Breast epithelium (tissue), 3 donors: ENCODE results near the gene CDS2.

ENCODE experiments used
- CTCF ChIP-seq, 3 donors: fragments of 450-650 bp; IDR thresholded peaks; one replicate each; pipeline ENCODE4 v1.5.1; 2016 to 2017; ENCODE audit warnings: antibody characterized with exemption in 3 of 3, mild to moderate bottlenecking in 3 of 3, moderate library complexity in 3 of 3
- POLR2A ChIP-seq: fragments of 450-650 bp; IDR thresholded peaks from one replicate; pipeline ENCODE4 v1.6.1; 2016; ENCODE audit warnings: antibody characterized with exemption, mild to moderate bottlenecking, moderate library complexity
- POLR2AphosphoS5 ChIP-seq, 3 donors: sonication (generic); formaldehyde crosslinking; IDR thresholded peaks; one replicate each; pipeline ENCODE4 v1.6.1; 2017; ENCODE audit warnings: antibody characterized with exemption in 3 of 3

DNA sequence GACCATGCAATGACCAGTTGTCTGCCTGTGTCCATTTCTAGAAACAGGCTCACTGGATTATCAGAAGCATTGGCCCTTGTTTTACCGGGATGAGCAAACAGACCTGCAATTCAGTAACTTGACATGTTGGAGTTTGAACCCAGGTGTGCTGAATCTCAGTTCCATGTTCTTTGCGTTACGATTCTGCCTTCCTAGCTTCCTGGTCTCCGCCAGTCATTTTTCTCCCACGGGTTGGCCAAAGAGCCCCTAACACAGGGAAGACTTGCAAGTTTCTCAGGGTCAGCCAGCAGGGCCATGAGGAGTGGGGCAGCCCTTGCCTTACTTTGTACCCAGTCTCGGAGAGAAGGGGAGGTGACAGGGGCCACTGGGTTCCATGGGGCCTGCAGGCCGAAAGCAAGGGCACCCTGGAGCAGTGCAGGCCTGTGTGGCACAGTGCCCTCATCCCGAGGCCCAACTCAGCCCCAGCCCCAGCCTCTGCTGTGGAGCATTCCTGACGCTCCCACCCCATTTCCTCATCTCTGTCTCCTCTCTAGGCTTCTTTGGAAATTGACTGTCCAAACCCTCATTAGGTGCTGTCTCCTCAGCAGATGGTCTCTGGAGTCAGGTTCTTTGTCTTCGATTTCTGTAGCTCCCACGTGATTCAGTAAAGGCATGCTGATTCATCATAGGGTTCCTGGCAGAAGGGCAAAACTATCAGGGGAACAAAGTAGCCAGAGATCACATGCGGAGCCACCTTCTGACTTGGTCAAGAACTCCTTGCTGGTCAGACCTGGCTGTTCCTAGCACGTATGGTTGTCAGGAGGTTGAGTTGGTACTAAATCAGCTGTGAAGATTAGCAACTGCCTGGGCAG, 23.6 kb downstream of the CDS2 start:
- no peak for TF ChIP-seq CTCF (IDR thresholded peaks at IDR 0.05)
- no peak for TF ChIP-seq POLR2A
- TF ChIP-seq POLR2AphosphoS5 (IDR thresholded peaks at IDR 0.05), result no peak
